Mononuclear cell (primary cell): ENCODE measurements around the gene CTXND1. TPM values are rescaled to one million over a fixed set of nuclear protein-coding genes. Genes with fewer than 3 reads are reported as not detected.

Source experiments
- H3K27me3 ChIP-seq: 2 replicates; pipeline ENCODE4 v1.6.0; 2011; ENCODE audit warnings: low read length, control low read depth; ENCODE audit not compliant: insufficient read depth
- H3K4me1 ChIP-seq: 2 replicates; pipeline ENCODE4 v1.5.1; 2011; ENCODE audit warnings: mild to moderate bottlenecking, low read length, control low read depth; ENCODE audit not compliant: insufficient read depth
- H3K4me3 ChIP-seq: 2 replicates; pipeline ENCODE4 v1.5.1; 2011; ENCODE audit warnings: mild to moderate bottlenecking, low read length, moderate library complexity
- H3K9me3 ChIP-seq: 2 replicates; pipeline ENCODE4 v1.5.1; 2011; ENCODE audit warnings: low read depth, mild to moderate bottlenecking, control low read depth, low read length
- total RNA-seq: library from RNA; depleted of rRNA; stranded (reverse); fragments of >200 nt; gene quantifications from one replicate; pipeline ENCODE4 v1.2.3, GENCODE V29; 2012

The CTXND1 gene
- total RNA-seq, 1 donor: not detected

GRCh38 chr15:80171787-80172186 lies 80.2 kb downstream of the CTXND1 start:
- no peaks in the 10 kb centered on the region for H3K4me1 ChIP-seq

GRCh38 chr15:80170596-80170995 lies 81.4 kb downstream of the CTXND1 start:
- H3K4me1 ChIP-seq: no peaks in the 10 kb centered on the region
- no peaks in the 10 kb centered on the region for H3K27me3 ChIP-seq
- H3K4me3 ChIP-seq: no peak overlapping the region
- H3K9me3 ChIP-seq: no peaks in the 10 kb centered on the region

More at GRCh38 chr15:80171787-80172186, 80.2 kb downstream of the CTXND1 start:
- Histone ChIP-seq H3K4me3 (no peak overlapping the region), H3K9me3 (no peaks in the 10 kb centered on the region), H3K27me3 (no peaks in the 10 kb centered on the region)

GRCh38 chr15:80169768-80170357 lies 82.2 kb downstream of the CTXND1 start:
- H3K4me3 ChIP-seq: no peak overlapping the region
- no peaks in the 10 kb centered on the region for H3K27me3 ChIP-seq
- H3K4me1 ChIP-seq: no peaks in the 10 kb centered on the region
- no peaks in the 10 kb centered on the region for H3K9me3 ChIP-seq

GRCh38 chr15:80168421-80168820 lies 83.6 kb downstream of the CTXND1 start:
- H3K9me3 ChIP-seq: no peaks in the 10 kb centered on the region
- H3K4me1 ChIP-seq: no peaks in the 10 kb centered on the region
- H3K4me3 ChIP-seq: no peak overlapping the region
- no peaks in the 10 kb centered on the region for H3K27me3 ChIP-seq

GRCh38 chr15:80167936-80168335 lies 84.1 kb downstream of the CTXND1 start:
- Histone ChIP-seq H3K4me1 (no peaks in the 10 kb centered on the region), H3K4me3 (no peak overlapping the region)

GRCh38 chr15:80163897-80164296 lies 88.1 kb downstream of the CTXND1 start:
- peaks cover 28% of the 10 kb centered on the region for H3K4me1 ChIP-seq
- no peaks in the 10 kb centered on the region for H3K27me3 ChIP-seq
- no peak overlapping the region for H3K4me3 ChIP-seq
- H3K9me3 ChIP-seq: no peaks in the 10 kb centered on the region

More at GRCh38 chr15:80167936-80168335, 84.1 kb downstream of the CTXND1 start:
- H3K9me3 ChIP-seq: no peaks in the 10 kb centered on the region
- no peaks in the 10 kb centered on the region for H3K27me3 ChIP-seq

GRCh38 chr15:80163217-80163616 lies 88.8 kb downstream of the CTXND1 start:
- H3K9me3 ChIP-seq: no peaks in the 10 kb centered on the region
- no peak overlapping the region for H3K4me3 ChIP-seq
- no peaks in the 10 kb centered on the region for H3K27me3 ChIP-seq
- H3K4me1 ChIP-seq: peaks cover 28% of the 10 kb centered on the region

- Histone ChIP-seq H3K9me3 (no peaks in the 10 kb centered on the region), H3K4me3 (no peak overlapping the region), H3K4me1 (peaks cover 28% of the 10 kb centered on the region), H3K27me3 (no peaks in the 10 kb centered on the region)
Measured at GRCh38 chr15:80162059-80162554, 89.9 kb downstream of the CTXND1 start.

GRCh38 chr15:80161468-80162016 lies 90.5 kb downstream of the CTXND1 start:
- no peak overlapping the region for H3K4me3 ChIP-seq
- H3K4me1 ChIP-seq: peaks cover 32% of the 10 kb centered on the region
- no peaks in the 10 kb centered on the region for H3K27me3 ChIP-seq
- no peaks in the 10 kb centered on the region for H3K9me3 ChIP-seq

GRCh38 chr15:80160570-80161156 lies 91.3 kb downstream of the CTXND1 start:
- no peaks in the 10 kb centered on the region for H3K27me3 ChIP-seq
- no peak overlapping the region for H3K4me3 ChIP-seq
- H3K4me1 ChIP-seq: peaks cover 39% of the 10 kb centered on the region

GRCh38 chr15:80159811-80160569 lies 92.0 kb downstream of the CTXND1 start:
- no peak overlapping the region for H3K4me3 ChIP-seq
- H3K9me3 ChIP-seq: no peaks in the 10 kb centered on the region
- H3K27me3 ChIP-seq: no peaks in the 10 kb centered on the region
- H3K4me1 ChIP-seq: peaks cover 45% of the 10 kb centered on the region

More at GRCh38 chr15:80160570-80161156, 91.3 kb downstream of the CTXND1 start:
- no peaks in the 10 kb centered on the region for H3K9me3 ChIP-seq

- no peak overlapping the region for H3K4me3 ChIP-seq
- H3K4me1 ChIP-seq: peaks cover 52% of the 10 kb centered on the region
- no peaks in the 10 kb centered on the region for H3K9me3 ChIP-seq
- H3K27me3 ChIP-seq: no peaks in the 10 kb centered on the region
Measured at GRCh38 chr15:80159301-80159700, 92.7 kb downstream of the CTXND1 start.

GRCh38 chr15:80157215-80157614 lies 94.8 kb downstream of the CTXND1 start:
- H3K4me3 ChIP-seq: no peak overlapping the region
- peaks cover 67% of the 10 kb centered on the region for H3K4me1 ChIP-seq
- no peaks in the 10 kb centered on the region for H3K27me3 ChIP-seq
- no peaks in the 10 kb centered on the region for H3K9me3 ChIP-seq

- H3K4me1 ChIP-seq: peaks cover 63% of the 10 kb centered on the region
- H3K27me3 ChIP-seq: no peaks in the 10 kb centered on the region
- H3K9me3 ChIP-seq: no peaks in the 10 kb centered on the region
- no peak overlapping the region for H3K4me3 ChIP-seq
Measured at GRCh38 chr15:80156176-80156720, 95.8 kb downstream of the CTXND1 start.
